DOHH2 (cell line): Measurements from ENCODE around the gene FHIP1A.

Source experiments
- H3F3A ChIP-seq: fragments of 200-600 bp; sonication (generic), shearing (Covaris generic); 2 replicates; pipeline ENCODE4 v1.6.0; 2016; ENCODE audit warnings: antibody characterized with exemption, mild to moderate bottlenecking; ENCODE audit not compliant: control insufficient read depth, insufficient read depth
- H3K27ac ChIP-seq: fragments of 200-600 bp; sonication (generic); 2 replicates; pipeline ENCODE4 v1.5.1; 2014; ENCODE audit warnings: low read depth, mild to moderate bottlenecking, low read length, moderate library complexity
- H3K27me3 ChIP-seq: fragments of 200-600 bp; sonication (generic); 2 replicates; pipeline ENCODE4 v1.6.1; 2014; ENCODE audit warnings: mild to moderate bottlenecking, low read length, mixed read lengths; ENCODE audit not compliant: control insufficient read depth
- H3K36me3 ChIP-seq: fragments of 200-600 bp; sonication (generic); 2 replicates; pipeline ENCODE4 v1.6.1; 2014; ENCODE audit warnings: mild to moderate bottlenecking, low read length, moderate library complexity, mixed read lengths; ENCODE audit not compliant: control insufficient read depth
- H3K4me1 ChIP-seq: fragments of 200-600 bp; sonication (generic); 2 replicates; pipeline ENCODE4 v1.6.1; 2014; ENCODE audit warnings: mild to moderate bottlenecking, low read length, mixed read lengths; ENCODE audit not compliant: control insufficient read depth
- H3K4me2 ChIP-seq: fragments of 200-600 bp; sonication (generic); 2 replicates; pipeline ENCODE4 v1.6.0; 2014; ENCODE audit warnings: mild to moderate bottlenecking, low read length, moderate library complexity
- H3K4me3 ChIP-seq: fragments of 200-600 bp; sonication (generic); 2 replicates; pipeline ENCODE4 v1.5.1; 2014; ENCODE audit warnings: mild to moderate bottlenecking, low read length, mixed read lengths
- H3K79me2 ChIP-seq: fragments of 200-600 bp; sonication (generic); 2 replicates; pipeline ENCODE4 v1.6.1; 2014; ENCODE audit warnings: mild to moderate bottlenecking, low read length, mixed read lengths; ENCODE audit not compliant: control insufficient read depth
- H3K9me2 ChIP-seq: fragments of 200-600 bp; sonication (generic); replicated peaks from 2 replicates; pipeline ENCODE4 v1.6.1; 2014; ENCODE audit warnings: mild to moderate bottlenecking, low read length, mixed read lengths; ENCODE audit not compliant: control insufficient read depth
- H3K9me3 ChIP-seq: fragments of 200-600 bp; sonication (generic); 2 replicates; pipeline ENCODE4 v1.6.1; 2014; ENCODE audit warnings: antibody characterized with exemption, low read length, mixed read lengths; ENCODE audit not compliant: control insufficient read depth, insufficient read depth
- H4K20me1 ChIP-seq: fragments of 200-600 bp; sonication (generic); 2 replicates; pipeline ENCODE4 v1.6.0; 2014; ENCODE audit warnings: low read depth, mild to moderate bottlenecking, antibody characterized with exemption, low read length, moderate library complexity; ENCODE audit not compliant: control insufficient read depth, insufficient read depth
- EZH2phosphoT487 ChIP-seq: fragments of 200-600 bp; sonication (generic); IDR thresholded peaks from 2 replicates; pipeline ENCODE4 v1.6.1; 2017; ENCODE audit warnings: borderline replicate concordance, mild to moderate bottlenecking, antibody characterized with exemption, low read length, moderate library complexity, mixed read lengths
- TF ChIP-seq, protein P1 (sequence below): fragments of 200-600 bp; sonication (generic); IDR thresholded peaks from one replicate; pipeline ENCODE4 v1.5.1; 2014; ENCODE audit warnings: antibody characterized with exemption, mild to moderate bottlenecking, low read depth, low read length; ENCODE audit not compliant: poor library complexity, severe bottlenecking

FHIP1A gene

DNA sequence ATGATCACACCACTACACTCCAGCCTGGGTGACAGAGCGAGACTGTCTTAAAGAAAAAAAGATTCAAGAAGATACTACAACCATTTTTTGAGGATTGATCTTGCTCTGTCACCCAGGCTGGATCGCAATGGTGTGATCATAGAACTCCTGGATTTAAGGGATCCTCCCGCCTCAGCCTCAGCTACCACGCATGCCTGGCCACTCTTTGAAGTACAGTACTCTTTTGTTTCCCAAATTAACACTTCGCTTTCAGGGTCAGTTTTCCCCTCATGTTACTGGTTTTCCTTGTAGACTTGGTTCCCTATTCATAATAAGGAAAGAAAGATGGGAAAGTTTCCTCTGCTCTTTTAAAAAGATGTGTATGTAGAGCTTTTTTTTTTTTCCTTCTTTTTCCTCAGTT, 34.3 kb downstream of the FHIP1A start:
- TF ChIP-seq, protein P1, sequence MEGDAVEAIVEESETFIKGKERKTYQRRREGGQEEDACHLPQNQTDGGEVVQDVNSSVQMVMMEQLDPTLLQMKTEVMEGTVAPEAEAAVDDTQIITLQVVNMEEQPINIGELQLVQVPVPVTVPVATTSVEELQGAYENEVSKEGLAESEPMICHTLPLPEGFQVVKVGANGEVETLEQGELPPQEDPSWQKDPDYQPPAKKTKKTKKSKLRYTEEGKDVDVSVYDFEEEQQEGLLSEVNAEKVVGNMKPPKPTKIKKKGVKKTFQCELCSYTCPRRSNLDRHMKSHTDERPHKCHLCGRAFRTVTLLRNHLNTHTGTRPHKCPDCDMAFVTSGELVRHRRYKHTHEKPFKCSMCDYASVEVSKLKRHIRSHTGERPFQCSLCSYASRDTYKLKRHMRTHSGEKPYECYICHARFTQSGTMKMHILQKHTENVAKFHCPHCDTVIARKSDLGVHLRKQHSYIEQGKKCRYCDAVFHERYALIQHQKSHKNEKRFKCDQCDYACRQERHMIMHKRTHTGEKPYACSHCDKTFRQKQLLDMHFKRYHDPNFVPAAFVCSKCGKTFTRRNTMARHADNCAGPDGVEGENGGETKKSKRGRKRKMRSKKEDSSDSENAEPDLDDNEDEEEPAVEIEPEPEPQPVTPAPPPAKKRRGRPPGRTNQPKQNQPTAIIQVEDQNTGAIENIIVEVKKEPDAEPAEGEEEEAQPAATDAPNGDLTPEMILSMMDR: no peak
- TF ChIP-seq EZH2phosphoT487: no peak
- H3K9me3 ChIP-seq: no peaks in the 10 kb centered on the region
- no peaks in the 10 kb centered on the region for H3K36me3 ChIP-seq
- H3K4me2 ChIP-seq: no peak overlapping the region
- H3K27ac ChIP-seq: no peak overlapping the region
- no peaks in the 10 kb centered on the region for H3K79me2 ChIP-seq
- H3K27me3 ChIP-seq: no peaks in the 10 kb centered on the region
- H3K4me1 ChIP-seq: no peaks in the 10 kb centered on the region
- no peaks in the 10 kb centered on the region for H3F3A ChIP-seq
- H4K20me1 ChIP-seq: no peaks in the 10 kb centered on the region
- no peaks in the 10 kb centered on the region for H3K9me2 ChIP-seq
- H3K4me3 ChIP-seq: no peak overlapping the region

DNA sequence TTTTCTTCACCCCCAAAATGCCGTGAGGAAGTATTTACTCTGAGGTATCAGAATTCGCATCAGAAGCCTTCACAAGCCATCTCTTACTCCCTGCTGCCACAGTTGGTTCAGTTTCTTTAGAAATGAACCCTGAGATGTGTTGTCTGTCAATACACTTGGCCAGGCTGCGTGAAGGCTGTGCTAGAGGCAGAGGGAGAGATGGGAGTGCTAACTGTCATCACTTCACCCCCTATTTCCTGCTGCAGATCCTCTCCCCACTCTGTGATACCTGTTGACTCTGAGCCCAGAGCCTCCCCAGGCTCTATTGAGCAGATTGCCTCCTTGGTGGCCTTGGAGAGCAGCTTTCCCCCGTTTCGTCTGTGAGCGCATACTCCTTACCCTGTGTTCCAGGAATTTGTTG, 34.8 kb downstream of the FHIP1A start:
- Histone ChIP-seq H3K4me1 (no peaks in the 10 kb centered on the region), H3K27ac (no peak overlapping the region), H3K4me3 (no peak overlapping the region), H4K20me1 (no peaks in the 10 kb centered on the region), H3K9me2 (no peaks in the 10 kb centered on the region), H3K79me2 (no peaks in the 10 kb centered on the region), H3F3A (no peaks in the 10 kb centered on the region), H3K36me3 (no peaks in the 10 kb centered on the region), H3K9me3 (no peaks in the 10 kb centered on the region), H3K27me3 (no peaks in the 10 kb centered on the region), H3K4me2 (no peak overlapping the region)
- TF ChIP-seq, protein P1: no peak

DNA sequence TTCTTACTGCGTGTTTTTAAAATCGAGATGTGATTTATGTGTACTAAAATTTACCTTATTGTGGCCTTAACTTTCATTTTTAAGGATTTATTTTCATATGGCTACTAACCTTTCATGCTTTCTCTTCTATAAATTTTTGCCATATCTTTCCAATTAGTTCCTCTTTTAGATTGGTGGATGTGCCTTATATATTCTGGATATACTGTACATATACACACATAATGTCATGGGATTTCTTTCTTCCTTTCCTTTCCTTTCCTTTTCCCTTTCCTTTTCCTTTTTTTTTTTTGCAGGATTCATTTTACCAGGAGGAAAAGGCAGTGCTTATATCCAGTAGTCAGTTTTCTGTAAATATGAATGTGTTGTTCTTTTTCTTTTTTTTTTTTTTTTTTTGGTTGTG, 37.2 kb downstream of the FHIP1A start:
- no peaks in the 10 kb centered on the region for H3K4me1 ChIP-seq
- no peaks in the 10 kb centered on the region for H4K20me1 ChIP-seq
- no peaks in the 10 kb centered on the region for H3K9me2 ChIP-seq
- no peaks in the 10 kb centered on the region for H3K79me2 ChIP-seq
- H3K9me3 ChIP-seq: no peaks in the 10 kb centered on the region
- TF ChIP-seq EZH2phosphoT487: no peak
- TF ChIP-seq, protein P1: no peak
- no peak overlapping the region for H3K27ac ChIP-seq
- no peak overlapping the region for H3K4me3 ChIP-seq
- H3K27me3 ChIP-seq: no peaks in the 10 kb centered on the region
- H3K4me2 ChIP-seq: no peak overlapping the region
- H3K36me3 ChIP-seq: no peaks in the 10 kb centered on the region
- no peaks in the 10 kb centered on the region for H3F3A ChIP-seq

DNA sequence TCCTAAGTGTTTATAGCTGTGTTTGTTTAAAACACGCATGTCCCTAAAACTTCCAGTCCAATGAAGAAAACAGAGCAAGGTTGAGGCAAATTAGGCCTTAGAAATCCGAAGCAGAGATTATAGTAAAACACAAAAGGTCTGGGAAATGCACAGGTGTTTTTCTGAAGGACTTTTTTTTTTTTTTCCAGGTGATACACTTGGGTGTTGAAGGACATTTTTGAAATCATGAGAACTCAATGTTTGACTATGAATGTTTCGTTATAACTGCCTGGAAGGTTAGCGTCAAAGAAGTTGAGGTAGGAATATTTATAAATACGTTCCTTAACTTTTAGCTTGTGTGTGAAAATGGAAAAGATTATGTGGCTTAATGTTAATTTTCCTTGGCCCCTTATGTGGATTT, 45.5 kb downstream of the FHIP1A start:
- H3K4me1 ChIP-seq: no peaks in the 10 kb centered on the region
- no peaks in the 10 kb centered on the region for H3F3A ChIP-seq
- H3K4me3 ChIP-seq: no peak overlapping the region
- H3K4me2 ChIP-seq: no peak overlapping the region
- no peak for TF ChIP-seq EZH2phosphoT487
- TF ChIP-seq, protein P1: no peak
- H3K27ac ChIP-seq: no peak overlapping the region
- H3K36me3 ChIP-seq: no peaks in the 10 kb centered on the region
- H3K79me2 ChIP-seq: no peaks in the 10 kb centered on the region
- peaks cover 6% of the 10 kb centered on the region for H3K27me3 ChIP-seq
- no peaks in the 10 kb centered on the region for H3K9me3 ChIP-seq
- H3K9me2 ChIP-seq: no peaks in the 10 kb centered on the region
- no peaks in the 10 kb centered on the region for H4K20me1 ChIP-seq
